Vagina (tissue), 2 donors: ENCODE results near the gene DLG2.

Source experiments
- POLR2A ChIP-seq, 2 donors: fragments of 450-650 bp; IDR thresholded peaks; one replicate each; pipeline ENCODE4 v1.6.1; 2017; ENCODE audit warnings: antibody characterized with exemption in 2 of 2, mild to moderate bottlenecking in 2 of 2, moderate library complexity in 2 of 2
- POLR2AphosphoS5 ChIP-seq, 2 donors: sonication (generic); formaldehyde crosslinking; IDR thresholded peaks; one replicate each; pipeline ENCODE4 v1.9.0; 2017; ENCODE audit warnings: antibody characterized with exemption in 2 of 2, mild to moderate bottlenecking in 2 of 2, low read depth in 1 of 2; ENCODE audit not compliant: insufficient read depth in 1 of 2

DNA sequence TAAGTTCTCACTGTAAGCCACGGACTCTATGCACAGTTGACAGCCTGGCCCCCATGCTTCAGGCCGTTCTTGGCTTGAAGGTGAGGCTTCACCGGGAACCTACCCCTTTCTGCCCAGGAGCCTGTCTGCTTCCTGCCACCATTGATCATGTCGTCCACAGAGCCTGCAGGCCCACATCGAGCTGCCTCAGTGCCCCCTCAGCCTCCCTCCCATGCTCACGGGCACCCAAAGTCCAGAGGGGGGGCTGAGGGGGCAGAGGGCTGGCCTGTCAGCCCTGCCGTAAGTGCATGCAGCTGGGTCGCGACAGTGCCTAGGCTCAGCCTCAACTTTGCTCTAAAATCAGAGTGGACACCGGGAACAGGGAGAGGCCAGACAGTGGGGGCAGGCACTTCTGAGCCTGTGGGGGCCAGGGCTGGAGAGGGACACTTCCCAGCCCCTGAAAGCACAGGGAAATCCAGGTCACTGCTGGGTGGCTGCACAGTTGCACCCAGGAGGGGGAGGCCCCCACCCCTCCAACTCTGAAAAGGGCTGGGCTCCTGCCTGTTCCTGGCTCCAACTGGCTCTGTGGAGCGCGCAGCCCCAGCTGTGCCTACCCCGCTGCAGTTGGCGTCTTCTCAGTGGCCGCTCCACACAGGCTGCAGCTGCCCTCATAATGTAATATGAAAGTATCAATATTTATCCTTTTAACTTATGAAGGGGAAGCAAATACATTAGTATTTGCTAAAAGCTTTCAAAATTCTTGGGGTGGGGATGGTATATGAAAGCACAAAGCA, 598.6 kb downstream of the DLG2 start:
- TF ChIP-seq POLR2A (IDR thresholded peaks at IDR 0.05) = no peak
- no peak for TF ChIP-seq POLR2AphosphoS5 (IDR thresholded peaks at IDR 0.05; ENCODE audit: insufficient read depth in 1 of 2, low read depth in 1 of 2)
